ENCODE measurements around the gene HDAC4. TPM values are rescaled to one million over a fixed set of nuclear protein-coding genes. Genes with fewer than 3 reads are reported as not detected.
A peak's percentile ranks its signal among the peaks of the same experiment; 100 is the strongest.

The HDAC4 gene
- total RNA-seq, 5 donors from 2014 or later (not counting 1 experiment from before 2014, with no cell fraction given) = 44.8 to 80.2 (median 60.9) TPM

DNA sequence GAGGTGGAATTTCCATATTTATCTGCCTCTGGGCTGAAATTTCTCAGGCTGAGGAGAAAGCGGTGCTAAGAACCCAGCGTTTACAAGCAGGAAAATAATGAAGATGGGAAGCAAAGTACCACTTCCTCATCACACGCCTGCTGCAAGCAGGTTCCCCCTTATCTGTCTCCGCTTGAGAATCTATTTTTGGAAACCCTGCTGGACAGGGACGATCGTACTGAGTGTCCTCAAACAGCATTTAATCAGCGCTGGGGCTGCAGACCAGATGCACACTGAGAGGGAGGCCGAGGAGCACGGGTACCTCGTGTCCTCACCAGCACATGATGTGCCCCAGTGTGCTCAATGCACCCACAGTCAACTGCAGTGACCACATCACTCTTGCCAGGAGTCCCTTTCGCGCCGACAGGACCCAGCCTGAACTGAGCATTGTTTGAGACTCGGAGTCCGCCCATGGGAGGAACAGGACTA lies 160.4 kb downstream of the HDAC4 start:
- H3K4me1 Mint-ChIP-seq = peaks cover 64 to 76% (median 74%) of the 10 kb centered on the region in 3 donors
- H3K27ac Mint-ChIP-seq = peak overlapping the region in 1 of 2 donors; percentile 43
- WGBS (ENCODE audit: insufficient coverage) = 84% methylated on average over 13 of the region's 15 CpGs
- no peak for ATAC-seq (replicated peaks in 1 of 4)
- Histone ChIP-seq H3K27me3 (replicated peaks in 1 of 2; ENCODE audit: control insufficient read depth in 2 of 2, extremely low read depth in 1 of 2, insufficient read depth in 2 of 2, low read length in 1 of 2) (no peaks in the 10 kb centered on the region), H3K4me3 (ENCODE audit: control insufficient read depth in 1 of 2, extremely low read depth in 1 of 2, low read length in 1 of 2) (no peak overlapping the region), H3K4me1 (ENCODE audit: control insufficient read depth in 1 of 2, extremely low read depth in 1 of 2, insufficient read depth in 2 of 2, low read length in 2 of 2) (peaks cover 17 to 24% of the 10 kb centered on the region in 2 experiments), H3K36me3 (ENCODE audit: control insufficient read depth in 2 of 2, extremely low read depth in 1 of 2, insufficient read depth in 1 of 2, low read length in 1 of 2) (peaks cover 4 to 12% of the 10 kb centered on the region in 2 donors), H3K9me3 (no peaks in the 10 kb centered on the region), H3K27ac (ENCODE audit: low read length) (no peak overlapping the region)
- no peaks in the 10 kb centered on the region for H3K9me3 Mint-ChIP-seq
- H3K4me3 Mint-ChIP-seq = no peak overlapping the region
- peaks cover 8% of the 10 kb centered on the region for H3K36me3 Mint-ChIP-seq
- no peaks in the 10 kb centered on the region for H3K27me3 Mint-ChIP-seq
- ChIA-PET CTCF (no interaction called here), POLR2A (no interaction called here)
- DNase-seq = peak in 1 of 35 experiments; percentile 21

DNA sequence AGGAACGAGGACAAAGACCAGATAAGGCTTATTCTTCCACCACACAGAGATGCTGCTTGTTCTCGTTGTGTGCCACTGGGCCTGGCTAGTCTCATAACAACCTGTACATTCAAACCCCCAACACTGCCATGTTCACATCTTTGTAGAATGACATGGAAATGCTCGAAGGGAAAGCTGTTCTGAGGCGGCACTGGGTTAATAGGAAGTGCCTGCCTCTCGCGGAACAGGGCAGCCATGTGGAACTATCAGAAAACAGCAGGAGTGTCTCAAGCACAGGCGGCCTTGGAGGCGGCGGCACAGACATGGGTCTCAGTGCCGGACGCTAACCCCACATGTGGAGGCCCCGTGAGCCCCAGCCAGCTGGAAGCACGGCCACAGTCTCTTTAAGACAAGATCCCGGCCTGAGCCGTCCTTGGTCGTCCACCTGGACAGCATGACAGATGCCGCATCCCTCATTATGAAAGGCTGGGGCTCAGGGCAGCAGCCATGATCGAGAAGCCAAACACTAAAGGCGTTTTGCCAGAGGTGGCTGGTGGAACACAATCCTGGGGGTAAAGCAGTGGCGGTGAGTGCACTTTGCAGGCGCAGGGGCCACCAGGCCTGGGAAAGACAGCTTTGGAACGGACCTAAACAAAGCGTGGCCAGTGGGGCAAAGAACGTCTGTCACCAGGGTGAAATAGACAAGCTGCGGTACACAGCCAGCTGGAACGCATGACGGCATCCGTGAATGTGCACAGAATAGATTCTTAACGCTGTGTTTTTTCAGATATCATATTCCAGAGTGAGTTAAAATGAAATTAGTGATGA lies 161.0 kb downstream of the HDAC4 start:
- H3K27me3 ChIP-seq (replicated peaks in 1 of 2; ENCODE audit: control insufficient read depth in 2 of 2, extremely low read depth in 1 of 2, insufficient read depth in 2 of 2, low read length in 1 of 2) = no peaks in the 10 kb centered on the region
- Mint-ChIP-seq H3K4me1 (peaks cover 60 to 76% (median 75%) of the 10 kb centered on the region in 3 donors), H3K27ac (no peak overlapping the region), H3K27me3 (no peaks in the 10 kb centered on the region), H3K36me3 (peaks cover 12% of the 10 kb centered on the region), H3K4me3 (no peak overlapping the region), H3K9me3 (no peaks in the 10 kb centered on the region)
- ChIA-PET POLR2A (no interaction called here), CTCF (no interaction called here)
- peaks cover 20 to 31% of the 10 kb centered on the region in 2 experiments for H3K4me1 ChIP-seq (ENCODE audit: control insufficient read depth in 1 of 2, extremely low read depth in 1 of 2, insufficient read depth in 2 of 2, low read length in 2 of 2)
- peak in 2 of 35 experiments; percentile 5 to 10 for DNase-seq
- H3K27ac ChIP-seq (ENCODE audit: low read length) = no peak overlapping the region
- no peak overlapping the region for H3K4me3 ChIP-seq (ENCODE audit: control insufficient read depth in 1 of 2, extremely low read depth in 1 of 2, low read length in 1 of 2)
- no peaks in the 10 kb centered on the region for H3K9me3 ChIP-seq
- H3K36me3 ChIP-seq (ENCODE audit: control insufficient read depth in 2 of 2, extremely low read depth in 1 of 2, insufficient read depth in 1 of 2, low read length in 1 of 2) = peaks cover 10 to 12% of the 10 kb centered on the region in 2 donors
- WGBS (ENCODE audit: insufficient coverage) = 96% methylated on average over 27 of the region's 29 CpGs
- ATAC-seq (replicated peaks in 1 of 4) = no peak

DNA sequence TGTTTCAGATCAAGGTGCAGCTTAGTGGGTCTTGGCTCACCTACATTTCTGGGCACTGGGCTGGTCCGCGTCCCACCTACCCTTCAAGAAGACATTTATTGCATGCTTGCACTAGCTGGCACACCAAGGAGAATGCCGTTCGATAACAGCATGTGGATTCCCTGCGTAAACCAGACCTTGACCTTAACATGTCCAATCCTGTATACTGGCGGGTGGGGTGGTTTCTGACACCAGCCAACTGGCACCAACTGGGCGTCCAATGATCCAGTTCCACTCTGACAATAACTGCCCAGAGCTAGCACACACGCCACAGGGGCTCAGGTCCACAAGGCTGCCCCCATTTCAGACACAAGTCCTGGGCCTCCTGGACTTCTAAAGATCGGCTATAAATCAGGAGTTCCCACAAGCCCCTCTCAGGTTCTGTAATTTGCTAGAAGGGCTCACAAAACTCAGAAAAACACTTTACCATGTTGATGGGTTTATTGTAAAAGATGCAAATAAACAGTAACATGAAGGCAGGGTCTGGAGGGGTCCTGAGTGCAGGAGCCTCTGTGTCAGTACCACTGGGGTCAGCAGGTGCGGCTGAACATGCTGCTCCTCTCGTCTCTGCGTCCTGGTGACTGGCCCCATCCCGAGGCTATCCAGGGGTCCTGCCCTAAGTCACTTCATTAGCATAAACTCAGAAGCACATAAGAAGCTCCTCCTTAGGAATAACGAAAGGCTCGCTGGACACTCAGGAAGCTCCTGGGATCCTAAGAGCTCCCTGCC lies 161.8 kb downstream of the HDAC4 start:
- 97% methylated on average over 14 of the region's 15 CpGs for WGBS (ENCODE audit: insufficient coverage)

DNA sequence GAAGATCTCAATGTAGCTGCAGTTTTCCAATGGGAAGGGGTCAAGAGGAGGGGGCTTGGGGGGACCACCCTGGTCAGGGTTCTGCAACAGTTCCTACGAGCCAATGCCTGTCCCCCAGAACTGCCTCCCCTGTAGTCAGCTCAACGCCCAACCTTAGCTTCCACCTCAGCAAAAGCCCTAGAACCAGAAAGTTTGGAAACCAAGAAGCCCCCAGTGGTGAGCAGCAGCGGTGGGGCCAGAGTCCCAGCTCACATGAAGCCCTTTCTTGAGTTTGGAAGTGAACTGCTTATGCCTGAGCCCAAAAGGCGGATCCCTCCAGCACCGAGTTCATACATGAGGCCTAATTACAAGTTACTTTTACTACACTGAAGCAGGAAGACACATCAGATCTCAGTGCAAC lies 162.4 kb downstream of the HDAC4 start:
- no peaks in the 10 kb centered on the region for H3K9me3 ChIP-seq
- Mint-ChIP-seq H3K27ac (no peak overlapping the region), H3K9me3 (no peaks in the 10 kb centered on the region), H3K27me3 (no peaks in the 10 kb centered on the region), H3K4me1 (peaks cover 54 to 80% (median 80%) of the 10 kb centered on the region in 3 donors), H3K36me3 (peaks cover 16% of the 10 kb centered on the region), H3K4me3 (no peak overlapping the region)
- DNase-seq (peak in 1 of 35 experiments; percentile 12), ATAC-seq (replicated peaks in 1 of 4) (no peak)
- H3K27me3 ChIP-seq (replicated peaks in 1 of 2; ENCODE audit: control insufficient read depth in 2 of 2, extremely low read depth in 1 of 2, insufficient read depth in 2 of 2, low read length in 1 of 2) = no peaks in the 10 kb centered on the region
- peaks cover 22 to 41% of the 10 kb centered on the region in 2 experiments for H3K4me1 ChIP-seq (ENCODE audit: control insufficient read depth in 1 of 2, extremely low read depth in 1 of 2, insufficient read depth in 2 of 2, low read length in 2 of 2)
- no peak overlapping the region for H3K27ac ChIP-seq (ENCODE audit: low read length)
- CTCF ChIA-PET = no interaction called here
- peaks cover 12 to 20% of the 10 kb centered on the region in 2 donors for H3K36me3 ChIP-seq (ENCODE audit: control insufficient read depth in 2 of 2, extremely low read depth in 1 of 2, insufficient read depth in 1 of 2, low read length in 1 of 2)
- POLR2A ChIA-PET = no interaction called here
- WGBS (ENCODE audit: insufficient coverage) = 90% methylated on average over 3 of the region's 5 CpGs
- no peak overlapping the region for H3K4me3 ChIP-seq (ENCODE audit: control insufficient read depth in 1 of 2, extremely low read depth in 1 of 2, low read length in 1 of 2)

More for the DNA sequence above, 161.8 kb downstream of the HDAC4 start:
- ATAC-seq (replicated peaks in 1 of 4) (no peak), DNase-seq (peak in 2 of 35 experiments; percentile 9 to 13)
- no peaks in the 10 kb centered on the region for H3K9me3 ChIP-seq
- peaks cover 20 to 38% of the 10 kb centered on the region in 2 experiments for H3K4me1 ChIP-seq (ENCODE audit: control insufficient read depth in 1 of 2, extremely low read depth in 1 of 2, insufficient read depth in 2 of 2, low read length in 2 of 2)
- CTCF ChIA-PET = no interaction called here
- Mint-ChIP-seq H3K27me3 (no peaks in the 10 kb centered on the region), H3K9me3 (no peaks in the 10 kb centered on the region), H3K27ac (no peak overlapping the region), H3K36me3 (peaks cover 18% of the 10 kb centered on the region), H3K4me3 (no peak overlapping the region), H3K4me1 (peaks cover 58 to 80% (median 78%) of the 10 kb centered on the region in 3 donors)
- POLR2A ChIA-PET = no interaction called here
- H3K27ac ChIP-seq (ENCODE audit: low read length) = no peak overlapping the region
- H3K4me3 ChIP-seq (ENCODE audit: control insufficient read depth in 1 of 2, extremely low read depth in 1 of 2, low read length in 1 of 2) = no peak overlapping the region
- H3K27me3 ChIP-seq (replicated peaks in 1 of 2; ENCODE audit: control insufficient read depth in 2 of 2, extremely low read depth in 1 of 2, insufficient read depth in 2 of 2, low read length in 1 of 2) = no peaks in the 10 kb centered on the region
- peaks cover 12 to 15% of the 10 kb centered on the region in 2 donors for H3K36me3 ChIP-seq (ENCODE audit: control insufficient read depth in 2 of 2, extremely low read depth in 1 of 2, insufficient read depth in 1 of 2, low read length in 1 of 2)

DNA sequence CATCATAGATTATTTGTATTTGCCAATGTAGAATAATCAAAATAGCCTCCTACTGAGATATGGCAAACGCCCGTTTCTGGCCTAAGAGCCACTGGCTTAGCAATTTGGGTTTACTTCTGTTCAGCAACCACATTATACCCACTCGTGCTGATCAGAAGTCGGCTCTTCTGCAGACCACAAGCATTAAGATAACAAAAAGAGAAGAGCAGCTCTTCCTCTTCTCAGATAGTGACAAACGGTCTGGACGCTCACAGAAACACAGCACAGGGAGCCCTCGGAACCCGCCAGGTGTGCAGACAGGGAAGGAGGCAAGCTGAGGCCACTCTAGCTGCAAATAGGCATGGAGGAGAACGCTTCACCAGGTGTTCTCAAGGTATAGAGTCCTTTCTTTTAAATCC lies 164.0 kb downstream of the HDAC4 start:
- H3K27ac ChIP-seq (ENCODE audit: low read length) = no peak overlapping the region
- no peaks in the 10 kb centered on the region for H3K27me3 Mint-ChIP-seq
- ChIA-PET POLR2A (no interaction called here), CTCF (no interaction called here)
- peak overlapping the region; percentile 23 to 44 for H3K27ac Mint-ChIP-seq
- H3K36me3 ChIP-seq (ENCODE audit: control insufficient read depth in 2 of 2, extremely low read depth in 1 of 2, insufficient read depth in 1 of 2, low read length in 1 of 2) = peaks cover 12 to 20% of the 10 kb centered on the region in 2 donors
- no peak overlapping the region for H3K4me3 ChIP-seq (ENCODE audit: control insufficient read depth in 1 of 2, extremely low read depth in 1 of 2, low read length in 1 of 2)
- 81% methylated on average over 8 of the region's 9 CpGs for WGBS (ENCODE audit: insufficient coverage)
- H3K4me1 Mint-ChIP-seq = peaks cover 46 to 83% (median 80%) of the 10 kb centered on the region in 3 donors
- H3K27me3 ChIP-seq (replicated peaks in 1 of 2; ENCODE audit: control insufficient read depth in 2 of 2, extremely low read depth in 1 of 2, insufficient read depth in 2 of 2, low read length in 1 of 2) = no peaks in the 10 kb centered on the region
- no peak overlapping the region for H3K4me3 Mint-ChIP-seq
- peak in 2 of 35 experiments; percentile 2 to 5 for DNase-seq
- no peak for ATAC-seq (replicated peaks in 1 of 4)
- H3K4me1 ChIP-seq (ENCODE audit: control insufficient read depth in 1 of 2, extremely low read depth in 1 of 2, insufficient read depth in 2 of 2, low read length in 2 of 2) = peaks cover 30 to 52% of the 10 kb centered on the region in 2 experiments
- no peaks in the 10 kb centered on the region for H3K9me3 ChIP-seq
- peaks cover 23% of the 10 kb centered on the region for H3K36me3 Mint-ChIP-seq
- H3K9me3 Mint-ChIP-seq = no peaks in the 10 kb centered on the region

DNA sequence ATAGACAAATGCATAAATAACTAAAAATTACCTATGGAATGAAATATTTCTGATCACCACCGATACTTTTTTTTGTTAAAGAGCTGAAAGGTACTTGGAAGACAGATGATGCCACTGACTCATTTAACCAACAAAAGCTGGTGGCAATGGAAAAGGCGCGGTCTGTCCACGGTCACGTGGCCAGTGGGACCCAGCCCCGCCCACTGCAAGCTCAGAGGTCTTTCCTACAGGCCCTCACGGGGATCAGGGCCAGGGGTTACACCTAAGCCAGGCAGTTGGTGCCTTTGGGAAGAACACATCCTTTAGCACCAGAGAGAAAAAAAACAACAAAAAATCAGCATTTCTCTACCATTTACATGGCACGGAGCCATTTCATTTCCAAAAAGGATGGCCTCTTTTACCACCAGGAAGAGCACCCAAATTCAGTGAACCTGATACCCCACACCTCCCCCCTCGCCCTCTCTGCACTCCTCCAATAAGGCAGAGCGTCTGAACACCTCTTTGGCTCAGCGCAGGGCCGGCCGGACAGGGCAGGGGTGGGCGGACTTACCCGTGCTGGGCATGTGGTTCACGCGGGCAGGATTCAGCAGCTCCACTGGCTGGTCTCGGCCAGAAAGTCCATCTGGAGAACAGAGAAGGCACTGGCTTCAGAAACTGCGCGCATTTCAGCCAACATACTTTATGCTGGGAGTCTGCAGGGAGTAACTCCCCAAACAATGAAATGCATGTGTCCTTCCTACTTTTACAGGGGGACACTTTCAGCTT lies 164.6 kb downstream of the HDAC4 start:
- no peak overlapping the region for H3K27ac Mint-ChIP-seq
- POLR2A ChIA-PET = no interaction called here
- no peaks in the 10 kb centered on the region for H3K27me3 ChIP-seq (replicated peaks in 1 of 2; ENCODE audit: control insufficient read depth in 2 of 2, extremely low read depth in 1 of 2, insufficient read depth in 2 of 2, low read length in 1 of 2)
- CTCF ChIA-PET = no interaction called here
- peaks cover 12 to 20% of the 10 kb centered on the region in 2 donors for H3K36me3 ChIP-seq (ENCODE audit: control insufficient read depth in 2 of 2, extremely low read depth in 1 of 2, insufficient read depth in 1 of 2, low read length in 1 of 2)
- H3K9me3 Mint-ChIP-seq = no peaks in the 10 kb centered on the region
- H3K4me3 Mint-ChIP-seq = no peak overlapping the region
- peaks cover 33 to 58% of the 10 kb centered on the region in 2 experiments for H3K4me1 ChIP-seq (ENCODE audit: control insufficient read depth in 1 of 2, extremely low read depth in 1 of 2, insufficient read depth in 2 of 2, low read length in 2 of 2)
- H3K27ac ChIP-seq (ENCODE audit: low read length) = no peak overlapping the region
- peaks cover 23% of the 10 kb centered on the region for H3K36me3 Mint-ChIP-seq
- ATAC-seq (replicated peaks in 1 of 4) (no peak), DNase-seq (peak in 2 of 35 experiments; percentile 3 to 18)
- 89% methylated on average over 17 of the region's 20 CpGs for WGBS (ENCODE audit: insufficient coverage)
- H3K4me1 Mint-ChIP-seq = peaks cover 43 to 80% (median 77%) of the 10 kb centered on the region in 3 donors
- H3K4me3 ChIP-seq (ENCODE audit: control insufficient read depth in 1 of 2, extremely low read depth in 1 of 2, low read length in 1 of 2) = no peak overlapping the region
- H3K27me3 Mint-ChIP-seq = no peaks in the 10 kb centered on the region
- H3K9me3 ChIP-seq = no peaks in the 10 kb centered on the region

All from T-cell (primary cell).